ENCODE data around the gene BNIP1. TPM values are rescaled to one million over a fixed set of nuclear protein-coding genes. Genes with fewer than 3 reads are reported as not detected.

Gene BNIP1, protein sequence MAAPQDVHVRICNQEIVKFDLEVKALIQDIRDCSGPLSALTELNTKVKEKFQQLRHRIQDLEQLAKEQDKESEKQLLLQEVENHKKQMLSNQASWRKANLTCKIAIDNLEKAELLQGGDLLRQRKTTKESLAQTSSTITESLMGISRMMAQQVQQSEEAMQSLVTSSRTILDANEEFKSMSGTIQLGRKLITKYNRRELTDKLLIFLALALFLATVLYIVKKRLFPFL
- total RNA-seq: 15.6 TPM

DNA sequence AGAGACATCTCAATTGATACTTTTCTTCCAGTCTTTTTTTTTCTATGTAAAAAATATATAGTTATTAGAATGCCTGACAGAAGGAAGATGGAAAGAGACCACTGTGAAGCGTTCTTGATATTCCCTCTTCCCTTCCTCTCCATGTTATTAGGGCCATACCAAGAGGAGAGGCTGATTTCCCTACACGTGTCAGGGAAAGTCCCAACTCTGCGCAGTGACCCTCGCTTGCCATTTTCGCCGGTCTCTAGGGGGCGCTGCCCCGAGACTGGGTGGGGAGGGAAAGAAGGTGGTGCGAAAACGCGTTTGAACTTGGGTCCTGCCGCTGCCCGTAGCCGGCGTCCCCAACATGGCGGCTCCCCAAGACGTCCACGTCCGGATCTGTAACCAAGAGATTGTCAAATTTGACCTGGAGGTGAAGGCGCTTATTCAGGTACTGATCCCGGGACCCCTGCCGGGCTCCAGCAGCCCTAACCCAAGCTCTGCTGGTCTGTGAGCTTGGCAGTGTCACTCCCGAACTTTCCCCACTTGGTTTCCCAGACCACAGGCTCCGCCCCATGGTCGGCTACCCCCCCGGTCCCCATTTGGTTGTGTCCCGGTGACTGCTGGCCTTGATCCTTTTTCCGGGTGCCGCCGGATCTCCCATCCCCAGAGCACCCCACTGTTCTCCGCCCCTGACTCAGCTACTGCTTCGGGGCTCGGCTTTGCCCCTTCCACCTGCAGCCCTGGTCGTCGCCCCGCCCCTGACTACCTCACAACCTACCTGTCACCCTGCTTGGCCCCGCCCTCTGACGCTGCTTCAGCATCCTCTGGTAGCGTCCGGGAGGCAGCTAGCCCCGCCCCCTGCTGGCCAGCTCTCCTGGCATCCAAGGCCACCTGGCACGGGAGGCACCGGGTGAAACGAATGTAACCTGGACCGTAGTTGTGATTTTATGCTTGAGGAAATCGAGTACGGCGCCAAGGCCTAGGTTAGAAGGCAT lies at the start of gene BNIP1:
Gene BNIP1 (plus strand): TSS at position 332 of the 977 bp plus-strand sequence. CDS start 15 bp downstream, at position 347.

Other genes with a start within 250 kb of the BNIP1 start
- gene RPL26L1, start 185.1 kb upstream of the BNIP1 start, total RNA-seq: 19.4 TPM
- 66.2 TPM for gene ATP6V0E1, start 160.8 kb upstream of the BNIP1 start, total RNA-seq
- 47.3 TPM for gene CREBRF, start 88.2 kb upstream of the BNIP1 start, total RNA-seq
- not detected for gene NKX2-5, start 90.7 kb downstream of the BNIP1 start, total RNA-seq
- 48.9 TPM for gene STC2, start 183.9 kb downstream of the BNIP1 start, total RNA-seq